ENCODE data around the gene GNB2.

Gene GNB2

GRCh38 chr7:100676501-100677306 is 3.2 kb downstream of the GNB2 start:
- Histone ChIP-seq H3K36me3 (ENCODE audit: control insufficient read depth, insufficient read depth, low read length) (peaks cover 52% of the 10 kb centered on the region), H3K9ac (ENCODE audit: low read depth, low read length) (no peak overlapping the region), H3K27me3 (ENCODE audit: control insufficient read depth, insufficient read depth, low read length) (peaks cover 2% of the 10 kb centered on the region; the same call in 1 of the 2 replicates), H3K4me1 (ENCODE audit: control insufficient read depth, insufficient read depth, low read length) (no peaks in the 10 kb centered on the region), H3K9me3 (ENCODE audit: control insufficient read depth, insufficient read depth, low read length) (no peaks in the 10 kb centered on the region), H3K27ac (ENCODE audit: low read depth, low read length) (peak overlapping the region; percentile 60), H3K4me3 (ENCODE audit: low read depth, low read length) (no peak overlapping the region)

- H3K4me1 ChIP-seq (ENCODE audit: control insufficient read depth, insufficient read depth, low read length), result no peaks in the 10 kb centered on the region
- peaks cover 60% of the 10 kb centered on the region for H3K36me3 ChIP-seq (ENCODE audit: control insufficient read depth, insufficient read depth, low read length)
- peaks cover under 1% of the 10 kb centered on the region; the same call in 1 of the 2 replicates for H3K27me3 ChIP-seq (ENCODE audit: control insufficient read depth, insufficient read depth, low read length)
Measured at GRCh38 chr7:100677308-100678267, 4.0 kb downstream of the GNB2 start.

DNA sequence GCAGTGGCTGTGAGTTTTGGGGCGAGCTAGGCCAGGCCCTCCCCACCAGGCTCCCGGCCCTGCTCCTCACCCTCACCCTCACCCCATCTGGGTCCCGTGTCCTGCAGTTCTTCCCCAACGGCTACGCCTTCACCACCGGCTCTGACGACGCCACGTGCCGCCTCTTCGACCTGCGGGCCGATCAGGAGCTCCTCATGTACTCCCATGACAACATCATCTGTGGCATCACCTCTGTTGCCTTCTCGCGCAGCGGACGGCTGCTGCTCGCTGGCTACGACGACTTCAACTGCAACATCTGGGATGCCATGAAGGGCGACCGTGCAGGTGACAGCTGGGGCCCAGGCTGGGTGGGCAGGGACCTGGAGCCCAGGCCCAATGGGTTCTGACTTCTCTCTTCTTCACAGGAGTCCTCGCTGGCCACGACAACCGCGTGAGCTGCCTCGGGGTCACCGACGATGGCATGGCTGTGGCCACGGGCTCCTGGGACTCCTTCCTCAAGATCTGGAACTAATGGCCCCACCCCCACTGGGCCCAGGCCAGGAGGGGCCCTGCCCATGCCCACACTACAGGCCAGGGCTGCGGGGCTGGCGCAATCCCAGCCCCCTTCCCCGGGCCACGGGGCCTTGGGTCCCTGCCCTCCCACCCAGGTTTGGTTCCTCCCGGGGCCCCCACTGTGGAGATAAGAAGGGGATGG is 4.9 kb downstream of the GNB2 start:
- Histone ChIP-seq H3K4me3 (ENCODE audit: low read depth, low read length) (no peak overlapping the region), H3K9me3 (ENCODE audit: control insufficient read depth, insufficient read depth, low read length) (no peaks in the 10 kb centered on the region), H3K27me3 (ENCODE audit: control insufficient read depth, insufficient read depth, low read length) (no peaks in the 10 kb centered on the region), H3K27ac (ENCODE audit: low read depth, low read length) (peak overlapping the region; percentile 28), H3K36me3 (ENCODE audit: control insufficient read depth, insufficient read depth, low read length) (peaks cover 69% of the 10 kb centered on the region), H3K4me1 (ENCODE audit: control insufficient read depth, insufficient read depth, low read length) (no peaks in the 10 kb centered on the region), H3K9ac (ENCODE audit: low read depth, low read length) (no peak overlapping the region)

More at GRCh38 chr7:100677308-100678267, 4.0 kb downstream of the GNB2 start:
- H3K9me3 ChIP-seq (ENCODE audit: control insufficient read depth, insufficient read depth, low read length), result no peaks in the 10 kb centered on the region
- H3K9ac ChIP-seq (ENCODE audit: low read depth, low read length), result no peak overlapping the region
- no peak overlapping the region for H3K4me3 ChIP-seq (ENCODE audit: low read depth, low read length)
- peak overlapping the region; percentile 5 for H3K27ac ChIP-seq (ENCODE audit: low read depth, low read length)

DNA sequence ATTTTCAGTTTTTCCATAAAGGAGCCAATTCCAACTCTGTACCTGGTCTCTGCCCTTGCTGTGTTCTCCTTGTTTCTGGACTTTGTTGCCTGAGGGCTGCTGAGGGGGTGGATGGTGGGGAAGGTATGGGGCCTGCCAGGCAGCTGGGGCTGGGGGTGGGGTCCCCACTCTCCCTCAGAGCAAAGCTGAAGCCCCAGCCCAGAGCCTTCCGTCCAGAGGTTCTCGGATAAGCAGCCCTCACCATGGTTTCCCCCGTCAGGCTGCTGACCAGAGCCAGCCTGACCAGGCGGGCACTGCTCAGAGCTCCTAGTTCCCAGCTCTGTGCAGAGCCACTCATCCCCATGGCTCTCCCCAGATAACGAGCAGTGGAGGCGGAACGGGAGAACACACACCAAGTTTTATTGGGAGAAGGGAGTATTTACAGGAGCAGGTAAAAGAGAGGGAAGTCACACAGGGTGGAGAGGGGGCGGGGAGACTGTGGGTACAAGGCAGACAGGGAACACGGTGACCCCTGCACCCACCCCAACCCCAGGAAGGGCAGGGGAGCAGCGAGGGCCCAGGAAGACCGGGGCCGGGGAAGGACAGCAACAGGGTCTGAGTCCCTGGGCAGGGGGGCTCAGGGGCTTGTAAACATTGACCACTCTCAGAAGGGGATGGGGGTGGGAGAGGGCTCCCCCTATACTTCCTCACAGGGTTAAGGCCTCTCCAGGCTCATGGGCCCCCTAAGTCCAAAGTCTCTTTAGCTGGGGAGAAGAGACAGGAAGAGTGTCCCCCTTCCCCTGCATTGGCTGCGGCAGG is 5.8 kb downstream of the GNB2 start:
- no peak overlapping the region for H3K9ac ChIP-seq (ENCODE audit: low read depth, low read length)

GRCh38 chr7:100679927-100680575 is 6.5 kb downstream of the GNB2 start:
- Histone ChIP-seq H3K36me3 (ENCODE audit: control insufficient read depth, insufficient read depth, low read length) (peaks cover 85% of the 10 kb centered on the region), H3K9ac (ENCODE audit: low read depth, low read length) (no peak overlapping the region)

More for the DNA sequence above, 5.8 kb downstream of the GNB2 start:
- H3K4me3 ChIP-seq (ENCODE audit: low read depth, low read length), result no peak overlapping the region
- H3K27me3 ChIP-seq (ENCODE audit: control insufficient read depth, insufficient read depth, low read length), result no peaks in the 10 kb centered on the region
- H3K36me3 ChIP-seq (ENCODE audit: control insufficient read depth, insufficient read depth, low read length), result peaks cover 78% of the 10 kb centered on the region
- no peaks in the 10 kb centered on the region for H3K9me3 ChIP-seq (ENCODE audit: control insufficient read depth, insufficient read depth, low read length)
- H3K27ac ChIP-seq (ENCODE audit: low read depth, low read length), result peak overlapping the region; percentile 50
- no peaks in the 10 kb centered on the region for H3K4me1 ChIP-seq (ENCODE audit: control insufficient read depth, insufficient read depth, low read length)

DNA sequence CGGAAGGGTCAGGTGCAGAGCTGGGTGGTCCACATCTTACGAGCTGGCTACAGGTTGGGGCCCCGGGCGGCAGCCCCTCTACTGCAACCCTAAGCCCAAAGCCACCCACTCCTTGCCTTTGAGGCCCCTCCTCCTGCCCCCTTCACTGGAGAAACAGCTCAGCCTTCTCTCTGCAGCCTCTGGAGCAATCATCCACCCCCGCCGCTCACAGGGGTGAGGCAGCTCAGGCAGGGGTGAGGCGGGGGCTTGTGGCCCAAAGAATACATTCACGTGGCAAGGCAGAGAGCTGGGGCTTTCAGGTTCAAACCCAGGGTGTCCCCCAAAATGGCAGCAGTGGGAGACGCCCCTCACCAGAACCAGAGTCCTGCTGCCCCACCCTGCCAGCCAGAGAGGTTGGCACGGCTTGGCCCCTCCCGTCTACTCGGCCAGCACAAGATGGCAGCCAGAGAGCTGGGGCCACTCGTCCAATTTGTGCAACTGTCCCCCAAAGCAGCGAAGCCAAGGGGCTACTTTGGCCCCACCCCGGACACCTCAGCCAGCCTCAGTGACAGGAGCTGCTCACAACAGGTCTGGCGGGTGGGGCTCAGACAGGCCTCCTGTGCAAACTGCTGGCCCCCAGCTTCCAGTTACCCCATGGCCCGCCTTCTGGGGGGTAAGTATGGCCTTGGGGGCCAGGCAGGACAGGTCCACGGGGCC is 7.2 kb downstream of the GNB2 start:
- no peak overlapping the region for H3K9ac ChIP-seq (ENCODE audit: low read depth, low read length)
- H3K4me3 ChIP-seq (ENCODE audit: low read depth, low read length), result no peak overlapping the region
- H3K27me3 ChIP-seq (ENCODE audit: control insufficient read depth, insufficient read depth, low read length), result no peaks in the 10 kb centered on the region
- no peaks in the 10 kb centered on the region for H3K4me1 ChIP-seq (ENCODE audit: control insufficient read depth, insufficient read depth, low read length)
- no peaks in the 10 kb centered on the region for H3K9me3 ChIP-seq (ENCODE audit: control insufficient read depth, insufficient read depth, low read length)
- H3K27ac ChIP-seq (ENCODE audit: low read depth, low read length), result peak overlapping the region; percentile 8
- H3K36me3 ChIP-seq (ENCODE audit: control insufficient read depth, insufficient read depth, low read length), result peaks cover 92% of the 10 kb centered on the region

More at GRCh38 chr7:100679927-100680575, 6.5 kb downstream of the GNB2 start:
- H3K4me3 ChIP-seq (ENCODE audit: low read depth, low read length), result no peak overlapping the region
- H3K27me3 ChIP-seq (ENCODE audit: control insufficient read depth, insufficient read depth, low read length), result no peaks in the 10 kb centered on the region
- no peaks in the 10 kb centered on the region for H3K4me1 ChIP-seq (ENCODE audit: control insufficient read depth, insufficient read depth, low read length)
- no peaks in the 10 kb centered on the region for H3K9me3 ChIP-seq (ENCODE audit: control insufficient read depth, insufficient read depth, low read length)
- peak overlapping the region; percentile 50 for H3K27ac ChIP-seq (ENCODE audit: low read depth, low read length)

- Histone ChIP-seq H3K27ac (ENCODE audit: low read depth, low read length) (peak overlapping the region; percentile 51), H3K27me3 (ENCODE audit: control insufficient read depth, insufficient read depth, low read length) (no peaks in the 10 kb centered on the region), H3K4me1 (ENCODE audit: control insufficient read depth, insufficient read depth, low read length) (no peaks in the 10 kb centered on the region), H3K36me3 (ENCODE audit: control insufficient read depth, insufficient read depth, low read length) (peaks cover 100% of the 10 kb centered on the region), H3K4me3 (ENCODE audit: low read depth, low read length) (no peak overlapping the region), H3K9ac (ENCODE audit: low read depth, low read length) (no peak overlapping the region), H3K9me3 (ENCODE audit: control insufficient read depth, insufficient read depth, low read length) (no peaks in the 10 kb centered on the region)
Measured at GRCh38 chr7:100681491-100682227, 8.1 kb downstream of the GNB2 start.

GRCh38 chr7:100682228-100682741 is 8.7 kb downstream of the GNB2 start:
- Histone ChIP-seq H3K27ac (ENCODE audit: low read depth, low read length) (peak overlapping the region; percentile 51), H3K9ac (ENCODE audit: low read depth, low read length) (no peak overlapping the region), H3K27me3 (ENCODE audit: control insufficient read depth, insufficient read depth, low read length) (no peaks in the 10 kb centered on the region), H3K36me3 (ENCODE audit: control insufficient read depth, insufficient read depth, low read length) (peaks cover 100% of the 10 kb centered on the region), H3K9me3 (ENCODE audit: control insufficient read depth, insufficient read depth, low read length) (no peaks in the 10 kb centered on the region), H3K4me1 (ENCODE audit: control insufficient read depth, insufficient read depth, low read length) (no peaks in the 10 kb centered on the region), H3K4me3 (ENCODE audit: low read depth, low read length) (no peak overlapping the region)
